ENCODE data around the gene COL6A3.

DNA sequence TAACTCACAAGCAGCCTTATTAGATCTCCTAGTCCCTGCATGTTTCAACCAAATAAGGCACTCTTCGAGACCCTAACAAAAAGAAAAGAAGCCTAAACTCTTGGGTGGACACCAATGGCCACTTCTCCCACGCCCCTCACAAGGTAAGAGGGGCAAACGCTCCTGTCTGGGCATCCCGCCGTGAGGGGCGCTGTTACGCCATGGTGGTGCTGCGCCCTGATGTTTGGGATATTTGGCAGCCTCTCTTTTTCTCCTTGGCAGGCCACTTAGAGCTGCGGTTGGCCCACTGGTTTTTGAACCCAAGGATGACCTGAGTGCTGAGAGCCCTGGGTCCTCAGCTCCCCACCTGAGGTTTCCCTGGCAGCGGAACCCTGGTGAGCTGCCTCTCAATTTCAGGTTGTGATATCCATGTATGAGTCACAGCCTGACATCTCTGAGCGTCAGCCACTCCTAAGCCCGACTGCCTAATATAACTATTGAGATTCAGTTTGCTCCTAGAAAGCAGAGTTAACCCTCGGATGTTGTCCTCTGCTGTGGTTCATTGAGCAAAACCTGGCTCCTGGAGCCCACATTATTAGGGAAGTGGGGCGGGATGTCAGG, 103.3 kb downstream of the COL6A3 start:
- TF ChIP-seq, protein P1, sequence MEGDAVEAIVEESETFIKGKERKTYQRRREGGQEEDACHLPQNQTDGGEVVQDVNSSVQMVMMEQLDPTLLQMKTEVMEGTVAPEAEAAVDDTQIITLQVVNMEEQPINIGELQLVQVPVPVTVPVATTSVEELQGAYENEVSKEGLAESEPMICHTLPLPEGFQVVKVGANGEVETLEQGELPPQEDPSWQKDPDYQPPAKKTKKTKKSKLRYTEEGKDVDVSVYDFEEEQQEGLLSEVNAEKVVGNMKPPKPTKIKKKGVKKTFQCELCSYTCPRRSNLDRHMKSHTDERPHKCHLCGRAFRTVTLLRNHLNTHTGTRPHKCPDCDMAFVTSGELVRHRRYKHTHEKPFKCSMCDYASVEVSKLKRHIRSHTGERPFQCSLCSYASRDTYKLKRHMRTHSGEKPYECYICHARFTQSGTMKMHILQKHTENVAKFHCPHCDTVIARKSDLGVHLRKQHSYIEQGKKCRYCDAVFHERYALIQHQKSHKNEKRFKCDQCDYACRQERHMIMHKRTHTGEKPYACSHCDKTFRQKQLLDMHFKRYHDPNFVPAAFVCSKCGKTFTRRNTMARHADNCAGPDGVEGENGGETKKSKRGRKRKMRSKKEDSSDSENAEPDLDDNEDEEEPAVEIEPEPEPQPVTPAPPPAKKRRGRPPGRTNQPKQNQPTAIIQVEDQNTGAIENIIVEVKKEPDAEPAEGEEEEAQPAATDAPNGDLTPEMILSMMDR (conservative IDR thresholded peaks at IDR 0.05 in 1 of 2, IDR thresholded peaks at IDR 0.05 in 1 of 2; ENCODE audit: extremely low read depth in 1 of 2, insufficient read depth in 1 of 2, low read depth in 1 of 2, low read length in 2 of 2), result no peak
- no peak for TF ChIP-seq EZH2 (IDR thresholded peaks at IDR 0.05; ENCODE audit: borderline replicate concordance, low read length)
